ENCODE results near the gene APBA2.

GRCh38 chr15:29034151-29034550 lies 148.4 kb downstream of the APBA2 start:
- TF ChIP-seq CTCF (IDR thresholded peaks at IDR 0.05; ENCODE audit: borderline replicate concordance, extremely low read depth, low read length, poor library complexity, severe bottlenecking) (no peak), EZH2 (IDR thresholded peaks at IDR 0.05; ENCODE audit: borderline replicate concordance, low read depth, low read length, severe bottlenecking) (no peak)

Data from DND-41 (cell line).